GM12878 (cell line): ENCODE measurements around the gene RALB. TPM values are rescaled to one million over a fixed set of nuclear protein-coding genes. Genes with fewer than 3 reads are reported as not detected.

Experiments
- BCL11A ChIP-seq: IDR thresholded peaks from 2 replicates; pipeline ENCODE4 v1.6.1; 2011; ENCODE audit warnings: low read depth, low read length
- BHLHE40 ChIP-seq, 2 experiments: fragments of 450-650 bp in 1 of 2; IDR thresholded peaks; 2 replicates each; pipeline ENCODE4 v1.6.1; 2011 to 2017; ENCODE audit warnings: low read depth in 2 of 2, borderline replicate concordance in 1 of 2, improper control_type of control experiment in 1 of 2, low read length in 1 of 2, mild to moderate bottlenecking in 1 of 2
- CBX5 ChIP-seq: sonication (generic); IDR thresholded peaks from 2 replicates; pipeline ENCODE4 v1.6.1; 2016; ENCODE audit warnings: low read depth, moderate library complexity, mild to moderate bottlenecking, inconsistent platforms
- CREB1 ChIP-seq: IDR thresholded peaks from 2 replicates; pipeline ENCODE4 v1.6.1; 2012; ENCODE audit warnings: low read depth, mild to moderate bottlenecking, inconsistent platforms
- ETV6 ChIP-seq, 2 experiments: fragments of 450-650 bp in 1 of 2; IDR thresholded peaks in 1 of 2; conservative IDR thresholded peaks in 1 of 2; 2 replicates each; pipeline ENCODE4 v1.6.1; 2014; ENCODE audit warnings: antibody characterized with exemption in 1 of 2, borderline replicate concordance in 1 of 2, low read depth in 1 of 2, mild to moderate bottlenecking in 1 of 2, moderate library complexity in 1 of 2
- FOXK2 ChIP-seq: fragments of 450-650 bp; IDR thresholded peaks from 2 replicates; pipeline ENCODE4 v1.6.1; 2017; ENCODE audit warnings: mild to moderate bottlenecking, moderate library complexity
- HDGF ChIP-seq: fragments of 450-650 bp; IDR thresholded peaks from 2 replicates; pipeline ENCODE4 v1.6.1; 2016; ENCODE audit warnings: antibody characterized with exemption
- IRF4 ChIP-seq: IDR thresholded peaks from 2 replicates; pipeline ENCODE4 v1.6.1; 2011; ENCODE audit warnings: low read depth, low read length
- MEF2A ChIP-seq: IDR thresholded peaks from 2 replicates; pipeline ENCODE4 v1.6.1; 2011; ENCODE audit warnings: low read depth, mild to moderate bottlenecking, low read length, moderate library complexity; ENCODE audit not compliant: insufficient read depth
- MTA3 ChIP-seq: IDR thresholded peaks from 2 replicates; pipeline ENCODE4 v1.6.1; 2012; ENCODE audit warnings: low read length, inconsistent platforms, borderline replicate concordance
- NFXL1 ChIP-seq: fragments of 450-650 bp; IDR thresholded peaks from 2 replicates; pipeline ENCODE4 v1.6.1; 2017; ENCODE audit warnings: antibody characterized with exemption, mild to moderate bottlenecking, borderline replicate concordance
- NKRF ChIP-seq: fragments of 450-650 bp; conservative IDR thresholded peaks from 2 replicates; pipeline ENCODE4 v1.6.1; 2017; ENCODE audit warnings: mild to moderate bottlenecking, moderate library complexity
- NRF1 ChIP-seq: conservative IDR thresholded peaks from 2 replicates; pipeline ENCODE4 v1.6.1; 2011; ENCODE audit warnings: mild to moderate bottlenecking, low read depth, low read length, improper control_type of control experiment
- POLR2A ChIP-seq: IDR thresholded peaks from 2 replicates; pipeline ENCODE4 v1.6.1; 2011; ENCODE audit warnings: low read depth, mild to moderate bottlenecking, low read length
- POLR2AphosphoS2 ChIP-seq: IDR thresholded peaks from 2 replicates; pipeline ENCODE4 v1.6.1; 2011; ENCODE audit warnings: low read depth, mild to moderate bottlenecking, low read length, improper control_type of control experiment, moderate library complexity
- RAD21 ChIP-seq: IDR thresholded peaks from 2 replicates; pipeline ENCODE4 v1.6.1; 2011; ENCODE audit warnings: mild to moderate bottlenecking, low read depth, low read length, moderate library complexity; ENCODE audit not compliant: insufficient read depth
- REST ChIP-seq: IDR thresholded peaks from 2 replicates; pipeline ENCODE4 v1.6.1; 2012; ENCODE audit warnings: mild to moderate bottlenecking, low read depth, low read length
- SMARCA5 ChIP-seq: fragments of 450-650 bp; IDR thresholded peaks from 2 replicates; pipeline ENCODE4 v1.6.1; 2017; ENCODE audit warnings: mild to moderate bottlenecking
- SP1 ChIP-seq: IDR thresholded peaks from one replicate; pipeline ENCODE4 v1.6.1; 2011; ENCODE audit warnings: low read depth, low read length
- SPI1 ChIP-seq: IDR thresholded peaks from 2 replicates; pipeline ENCODE4 v1.6.1; 2011; ENCODE audit warnings: low read depth, mild to moderate bottlenecking, low read length, moderate library complexity, borderline replicate concordance; ENCODE audit not compliant: insufficient read depth
- ZBED1 ChIP-seq: IDR thresholded peaks from 2 replicates; pipeline ENCODE4 v1.6.1; 2016; ENCODE audit warnings: borderline replicate concordance
- ZNF384 ChIP-seq: IDR thresholded peaks from 2 replicates; pipeline ENCODE4 v1.6.1; 2012; ENCODE audit warnings: low read depth, mild to moderate bottlenecking, low read length, improper control_type of control experiment, borderline replicate concordance
- polyA plus RNA-seq, 11 experiments: library from polyadenylated mRNA; depleted of rRNA in 4 of 11; unstranded in 6 of 11; stranded (reverse) in 5 of 11; fragments of >200 nt; fragmentation: Nextera tagmentation in 4 of 11; fragmentation: Illumina TruSeq in 1 of 11; extraction: Ambion mirVana in 4 of 11; extraction: Trizol in 1 of 11; gene quantifications; 1 replicate in 1 of 11; 2 replicates in 10 of 11; pipeline versions ENCODE4 v1.2.1 to v1.2.3, GENCODE V29; 2011 to 2016; ENCODE audit warnings: inconsistent platforms in 2 of 11, missing spikeins in 2 of 11, low read depth in 1 of 11
- total RNA-seq, 4 experiments: library from RNA; depleted of rRNA in 3 of 4; stranded (reverse); fragments of >200 nt in 3 of 4; fragmentation: Illumina TruSeq in 1 of 4; extraction: Trizol in 1 of 4; gene quantifications; 2 replicates each; pipeline versions ENCODE4 v1.2.1 to v1.2.3, GENCODE V29; 2013 to 2021
- TF ChIP-seq, protein P1 (sequence below): IDR thresholded peaks from 2 replicates; pipeline ENCODE4 v1.6.1; 2012; ENCODE audit warnings: low read length, inconsistent platforms

RALB gene
- total and polyA plus RNA-seq, 10 of the 15 experiments (the other 5 are each of a cell fraction or from before 2014, with no cell fraction given), result 8.3 to 54.0 (median 24.2) TPM

DNA sequence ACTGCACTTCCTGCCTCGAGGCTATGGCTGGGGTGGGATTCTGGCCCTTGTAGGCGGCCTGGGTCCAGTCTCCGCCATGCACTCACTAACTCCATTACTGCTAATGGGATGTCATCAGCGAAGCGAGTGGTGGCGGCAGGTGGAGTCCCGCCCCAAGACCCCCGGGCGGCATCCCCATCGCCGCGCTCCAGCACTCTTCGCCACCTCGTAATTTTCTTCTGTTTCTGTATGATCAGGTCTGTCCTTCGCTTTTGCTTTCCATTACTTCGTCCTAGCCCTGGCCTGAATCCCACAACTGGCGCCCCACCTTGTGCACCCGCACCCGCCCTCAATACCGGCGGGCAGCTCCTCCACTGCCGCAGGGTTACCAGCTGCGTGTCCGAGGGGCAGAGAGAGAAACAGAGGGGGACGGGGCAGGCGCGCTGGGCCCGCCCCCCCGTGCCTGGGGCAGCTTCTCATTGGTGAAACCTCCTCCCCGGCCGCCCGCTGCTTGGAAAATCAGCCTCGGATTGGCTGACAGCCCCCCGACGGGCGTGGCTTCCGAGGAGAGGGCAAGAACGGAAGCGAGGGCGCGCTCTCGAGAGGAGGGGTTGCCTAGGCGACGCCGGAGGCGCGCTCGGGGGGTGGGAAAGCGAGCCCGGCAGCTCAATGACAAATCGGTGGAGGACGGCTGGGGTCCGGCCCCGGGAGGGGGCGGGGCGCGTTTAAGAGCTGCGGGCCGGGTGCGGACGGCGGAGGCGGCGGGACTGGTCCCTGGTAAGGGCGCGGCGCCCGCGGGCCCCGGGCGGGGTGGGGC is at the start of gene RALB (continued):
- TF ChIP-seq REST (no peak), HDGF (peak; percentile 85), MEF2A (no peak), ZBED1 (no peak), CBX5 (no peak), RAD21 (no peak), NFXL1 (no peak), POLR2AphosphoS2 (0 out of 2 replicates have a peak, but pooled peaks have one; percentile 51), NKRF (peak; percentile 25; the same call in 1 of the 2 replicates), ZNF384 (no peak), FOXK2 (no peak), MTA3 (no peak), CREB1 (peak; percentile 44; the same call in 1 of the 2 replicates), IRF4 (no peak), NRF1 (no peak), SMARCA5 (no peak; the same call in 1 of the 2 replicates), SP1 (peak; percentile 89), SPI1 (no peak), BHLHE40 (IDR thresholded peaks at IDR 0.05; ENCODE audit: borderline replicate concordance in 1 of 2, low read depth in 2 of 2, low read length in 1 of 2) (peak; percentile 33 to 80; a peak in 3 of 4 replicates), ETV6 (conservative IDR thresholded peaks at IDR 0.05 in 1 of 2, IDR thresholded peaks at IDR 0.05 in 1 of 2; ENCODE audit: borderline replicate concordance in 1 of 2, low read depth in 1 of 2) (no peak), BCL11A (no peak), POLR2A (peak; percentile 79)
- TF ChIP-seq, protein P1, sequence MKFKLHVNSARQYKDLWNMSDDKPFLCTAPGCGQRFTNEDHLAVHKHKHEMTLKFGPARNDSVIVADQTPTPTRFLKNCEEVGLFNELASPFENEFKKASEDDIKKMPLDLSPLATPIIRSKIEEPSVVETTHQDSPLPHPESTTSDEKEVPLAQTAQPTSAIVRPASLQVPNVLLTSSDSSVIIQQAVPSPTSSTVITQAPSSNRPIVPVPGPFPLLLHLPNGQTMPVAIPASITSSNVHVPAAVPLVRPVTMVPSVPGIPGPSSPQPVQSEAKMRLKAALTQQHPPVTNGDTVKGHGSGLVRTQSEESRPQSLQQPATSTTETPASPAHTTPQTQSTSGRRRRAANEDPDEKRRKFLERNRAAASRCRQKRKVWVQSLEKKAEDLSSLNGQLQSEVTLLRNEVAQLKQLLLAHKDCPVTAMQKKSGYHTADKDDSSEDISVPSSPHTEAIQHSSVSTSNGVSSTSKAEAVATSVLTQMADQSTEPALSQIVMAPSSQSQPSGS, result no peak
